Endothelial cell of umbilical vein (primary cell): ENCODE data around the gene CPA2. TPM values are rescaled to one million over a fixed set of nuclear protein-coding genes. Genes with fewer than 3 reads are reported as not detected.

Experiments
- BruUV-seq: library from RNA; stranded (reverse); fragments of 400-500 nt; replicated peaks from 2 replicates; lab custom pipeline; 2021; lab: Mats Ljungman, UMichigan
- CTCF ChIA-PET: fragments of 300-600, 350-600 bp; sonication (Branson Sonifier 250); formaldehyde crosslinking; loops from one replicate; lab custom pipeline; 2021; ENCODE audit warnings: antibody characterized with exemption, inconsistent platforms; lab: Charles Lee
- POLR2A ChIA-PET: fragments of 300-600, 350-600 bp; sonication (Branson Sonifier 250); formaldehyde crosslinking; loops from one replicate; lab custom pipeline; 2021; ENCODE audit warnings: antibody characterized with exemption, inconsistent platforms; lab: Charles Lee
- DNase-seq: peaks from one replicate; pipeline ENCODE4 v3.0.0-alpha.2; 2011; ENCODE audit warnings: low read depth, low spot score
- FAIRE-seq: peaks from 2 replicates; lab custom pipeline; 2011; peaks lifted over from hg19 to GRCh38; lab: Jason Lieb, UNC
- H2AFZ ChIP-seq: 2 replicates; pipeline ENCODE4 v1.6.0; 2012; ENCODE audit warnings: low read depth, low read length, control low read depth, inconsistent platforms
- H3K27ac ChIP-seq: 2 replicates; pipeline ENCODE4 v1.5.1; 2011; ENCODE audit warnings: low read depth, mild to moderate bottlenecking, control low read depth, low read length, moderate library complexity; ENCODE audit not compliant: insufficient read depth
- H3K27me3 ChIP-seq, 2 experiments: 2 replicates each; pipeline versions ENCODE4 v1.6.0 to v1.6.1; 2011; ENCODE audit warnings: low read length in 2 of 2, mixed read lengths in 1 of 2; ENCODE audit not compliant: control insufficient read depth in 2 of 2, insufficient read depth in 2 of 2
- H3K36me3 ChIP-seq, 2 experiments: 2 replicates in 1 of 2; 3 replicates in 1 of 2; pipeline ENCODE4 v1.5.1; 2011; ENCODE audit warnings: low read length in 2 of 2, mild to moderate bottlenecking in 1 of 2, moderate library complexity in 1 of 2; ENCODE audit not compliant: control insufficient read depth in 2 of 2, insufficient read depth in 2 of 2; ENCODE audit errors: extremely low read depth in 1 of 2
- H3K4me1 ChIP-seq: 3 replicates; pipeline ENCODE4 v1.5.1; 2011; ENCODE audit warnings: mild to moderate bottlenecking, low read length; ENCODE audit not compliant: control insufficient read depth, insufficient read depth; ENCODE audit errors: extremely low read depth
- H3K4me2 ChIP-seq: 2 replicates; pipeline ENCODE4 v1.6.1; 2011; ENCODE audit warnings: low read length, control low read depth, mixed read lengths; ENCODE audit not compliant: insufficient read depth
- H3K4me3 ChIP-seq, 3 experiments: fragments of 200-600 bp in 1 of 3; sonication (generic), shearing (Covaris generic) in 1 of 3; replicated peaks in 1 of 3; 2 replicates each; pipeline ENCODE4 v1.5.1; 2011 to 2016; ENCODE audit warnings: control low read depth in 3 of 3, low read length in 3 of 3, mild to moderate bottlenecking in 2 of 3, inconsistent platforms in 1 of 3, low read depth in 1 of 3, moderate library complexity in 1 of 3; ENCODE audit not compliant: insufficient read depth in 1 of 3
- H3K79me2 ChIP-seq: 2 replicates; pipeline ENCODE4 v1.6.0; 2012; ENCODE audit warnings: low read length, inconsistent platforms; ENCODE audit not compliant: control insufficient read depth, insufficient read depth
- H3K9ac ChIP-seq: replicated peaks from 2 replicates; pipeline ENCODE3; 2011; ENCODE audit warnings: low read length, control low read depth; ENCODE audit not compliant: insufficient read depth; ENCODE audit errors: extremely low read depth
- H3K9me1 ChIP-seq: replicated peaks from 3 replicates; pipeline ENCODE4 v1.6.0; 2011; ENCODE audit warnings: mild to moderate bottlenecking, low read length; ENCODE audit not compliant: control insufficient read depth, insufficient read depth; ENCODE audit errors: extremely low read depth
- H3K9me3 ChIP-seq: replicated peaks from 2 replicates; pipeline ENCODE4 v1.5.1; 2012; ENCODE audit warnings: low read length, inconsistent platforms; ENCODE audit not compliant: control insufficient read depth, insufficient read depth
- H4K20me1 ChIP-seq: replicated peaks from 2 replicates; pipeline ENCODE3; 2011; ENCODE audit warnings: mild to moderate bottlenecking, low read length; ENCODE audit not compliant: control insufficient read depth, insufficient read depth; ENCODE audit errors: extremely low read depth
- EZH2 ChIP-seq: IDR thresholded peaks from 2 replicates; pipeline ENCODE4 v1.6.1; 2012; ENCODE audit warnings: borderline replicate concordance, low read depth, mild to moderate bottlenecking, moderate library complexity, low read length, inconsistent platforms; ENCODE audit not compliant: severe bottlenecking
- FOS ChIP-seq: IDR thresholded peaks from 2 replicates; pipeline ENCODE4 v1.6.1; 2011; ENCODE audit warnings: mild to moderate bottlenecking, low read length, moderate library complexity, borderline replicate concordance; ENCODE audit not compliant: insufficient read depth
- GATA2 ChIP-seq: IDR thresholded peaks from 2 replicates; pipeline ENCODE4 v1.7.0; 2011; ENCODE audit warnings: low read depth, mild to moderate bottlenecking, moderate library complexity, mixed read lengths, low read length; ENCODE audit not compliant: insufficient read length, insufficient read depth
- JUN ChIP-seq: IDR thresholded peaks from 2 replicates; pipeline ENCODE4 v1.6.1; 2011; ENCODE audit warnings: borderline replicate concordance, low read depth; ENCODE audit not compliant: insufficient read length, insufficient read depth
- MYC ChIP-seq: IDR thresholded peaks from one replicate; pipeline ENCODE4 v1.6.1; 2011; ENCODE audit warnings: mild to moderate bottlenecking, low read depth, low read length
- POLR2A ChIP-seq: IDR thresholded peaks from 2 replicates; pipeline ENCODE4 v1.6.1; 2012; ENCODE audit warnings: low read depth, mild to moderate bottlenecking, control low read depth, low read length
- POLR2AphosphoS5 ChIP-seq: IDR thresholded peaks from 2 replicates; pipeline ENCODE4 v1.6.1; 2012; ENCODE audit warnings: low read depth, mild to moderate bottlenecking, control low read depth, low read length, moderate library complexity; ENCODE audit not compliant: insufficient read depth
- dilution Hi-C: fragments of 300-500 bp; cut with MboI; formaldehyde crosslinking; loops from one replicate; pipeline ENCODE4 v1.15.0; 2019; ENCODE audit warnings: low sequenced_read_pairs; ENCODE audit not compliant: extremely low pct_ligation_motif_present
- intact Hi-C: fragments of 100-400 bp; cut with micrococcal nuclease; formaldehyde crosslinking; loops from one replicate; pipeline ENCODE4 v1.10.0; 2022
- polyA plus RNA-seq, 4 experiments: library from polyadenylated mRNA; depleted of rRNA in 3 of 4; stranded (reverse) in 3 of 4; unstranded in 1 of 4; fragments of >200 nt; gene quantifications; 2 replicates each; pipeline versions ENCODE4 v1.2.1 to v1.2.3, GENCODE V29; 2011 to 2012; ENCODE audit warnings: missing spikeins in 1 of 4
- total RNA-seq: library from RNA; stranded (reverse); gene quantifications from 2 replicates; pipeline ENCODE4 v1.2.3, GENCODE V29; 2021
- TF ChIP-seq, protein P1 (sequence below): IDR thresholded peaks from 2 replicates; pipeline ENCODE4 v1.6.1; 2011; ENCODE audit not compliant: insufficient read depth, insufficient read length
- TF ChIP-seq, protein P2 (sequence below), 2 donors: IDR thresholded peaks; 1 replicate in 1 of 2; 2 replicates in 1 of 2; pipeline ENCODE4 v1.5.1; 2011; ENCODE audit warnings: low read length in 2 of 2, mild to moderate bottlenecking in 2 of 2, moderate library complexity in 2 of 2, control low read depth in 1 of 2, inconsistent platforms in 1 of 2, low read depth in 1 of 2; ENCODE audit not compliant: insufficient read depth in 1 of 2; ENCODE audit errors: extremely low read depth in 1 of 2

The CPA2 gene
- total and polyA plus RNA-seq, 2 donors (not counting 3 experiments of a cell fraction or from before 2014, with no cell fraction given): not detected

DNA sequence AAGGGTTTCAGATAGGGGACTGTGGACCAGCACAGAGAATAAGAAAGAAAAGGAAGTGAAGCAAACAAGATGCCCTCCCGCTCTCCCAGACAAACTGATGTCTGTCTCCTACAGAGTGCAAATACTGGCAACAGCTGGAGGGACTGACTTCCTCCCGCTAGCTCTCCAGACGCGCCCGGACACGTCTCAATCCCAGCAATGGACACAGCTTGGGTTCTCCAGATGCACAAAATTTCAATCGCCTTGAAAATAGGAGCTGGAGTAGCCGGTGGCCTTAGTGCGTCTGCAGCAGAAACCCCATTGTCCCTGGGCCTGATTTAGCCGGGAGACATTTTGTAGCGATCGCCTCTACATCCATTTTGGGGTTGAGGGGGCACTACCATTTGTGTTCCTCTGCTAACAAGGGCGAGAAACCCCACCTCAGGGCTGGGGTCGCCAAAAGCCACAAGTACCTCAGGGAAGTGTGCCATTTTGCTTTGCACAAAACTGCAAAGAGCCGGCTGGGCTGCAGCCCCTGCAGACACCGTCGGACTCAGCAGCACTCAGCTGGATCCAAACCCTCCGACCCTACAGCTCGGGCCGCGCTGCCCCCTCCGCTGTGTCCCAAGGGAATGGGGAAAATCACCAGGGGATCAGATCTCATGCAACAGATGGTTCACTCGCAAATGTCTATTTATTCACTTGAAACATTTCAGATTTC lies 5.9 kb downstream of the CPA2 start:
- dilution Hi-C loops: no loop called here
- H2AFZ ChIP-seq: peak overlapping the region; percentile 61
- no peaks in the 10 kb centered on the region for H3K9me3 ChIP-seq
- no peak overlapping the region for H3K27ac ChIP-seq
- H3K9me1 ChIP-seq: no peaks in the 10 kb centered on the region
- DNase-seq (no peak), FAIRE-seq (no peak)
- POLR2A ChIA-PET: interaction anchor here (0.7 kb wide), 1 partner anchor 83 kb away, joined by 4 read pairs; no protein-coding TSS in a partner anchor
- H3K4me3 ChIP-seq: no peak overlapping the region
- peaks cover 5 to 30% of the 10 kb centered on the region in 2 experiments for H3K27me3 ChIP-seq
- no peak for TF ChIP-seq EZH2
- TF ChIP-seq, protein P1, sequence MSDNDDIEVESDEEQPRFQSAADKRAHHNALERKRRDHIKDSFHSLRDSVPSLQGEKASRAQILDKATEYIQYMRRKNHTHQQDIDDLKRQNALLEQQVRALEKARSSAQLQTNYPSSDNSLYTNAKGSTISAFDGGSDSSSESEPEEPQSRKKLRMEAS: no peak
- TF ChIP-seq JUN: no peak
- no peak for TF ChIP-seq POLR2AphosphoS5
- TF ChIP-seq POLR2A: no peak
- TF ChIP-seq GATA2: no peak
- TF ChIP-seq FOS: no peak
- TF ChIP-seq, protein P2, sequence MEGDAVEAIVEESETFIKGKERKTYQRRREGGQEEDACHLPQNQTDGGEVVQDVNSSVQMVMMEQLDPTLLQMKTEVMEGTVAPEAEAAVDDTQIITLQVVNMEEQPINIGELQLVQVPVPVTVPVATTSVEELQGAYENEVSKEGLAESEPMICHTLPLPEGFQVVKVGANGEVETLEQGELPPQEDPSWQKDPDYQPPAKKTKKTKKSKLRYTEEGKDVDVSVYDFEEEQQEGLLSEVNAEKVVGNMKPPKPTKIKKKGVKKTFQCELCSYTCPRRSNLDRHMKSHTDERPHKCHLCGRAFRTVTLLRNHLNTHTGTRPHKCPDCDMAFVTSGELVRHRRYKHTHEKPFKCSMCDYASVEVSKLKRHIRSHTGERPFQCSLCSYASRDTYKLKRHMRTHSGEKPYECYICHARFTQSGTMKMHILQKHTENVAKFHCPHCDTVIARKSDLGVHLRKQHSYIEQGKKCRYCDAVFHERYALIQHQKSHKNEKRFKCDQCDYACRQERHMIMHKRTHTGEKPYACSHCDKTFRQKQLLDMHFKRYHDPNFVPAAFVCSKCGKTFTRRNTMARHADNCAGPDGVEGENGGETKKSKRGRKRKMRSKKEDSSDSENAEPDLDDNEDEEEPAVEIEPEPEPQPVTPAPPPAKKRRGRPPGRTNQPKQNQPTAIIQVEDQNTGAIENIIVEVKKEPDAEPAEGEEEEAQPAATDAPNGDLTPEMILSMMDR (IDR thresholded peaks at IDR 0.05; ENCODE audit: extremely low read depth in 1 of 2, insufficient read depth in 1 of 2, low read depth in 1 of 2, low read length in 2 of 2): no peak
- TF ChIP-seq MYC: no peak
- H3K36me3 ChIP-seq: no peaks in the 10 kb centered on the region
- no peaks in the 10 kb centered on the region for H4K20me1 ChIP-seq
- no TSS peak for BruUV-seq
- H3K9ac ChIP-seq: no peak overlapping the region
- no peaks in the 10 kb centered on the region for H3K79me2 ChIP-seq
- peak overlapping the region; percentile 22 for H3K4me2 ChIP-seq
- CTCF ChIA-PET: interaction anchor here (0.6 to 1.2 kb wide), 2 partner anchors 8 to 16 kb away, joined by 3 to 4 read pairs; no protein-coding TSS in a partner anchor
- H3K4me1 ChIP-seq: peaks cover 2% of the 10 kb centered on the region
- intact Hi-C loops: no loop called here
